ACC112 (cell line): ENCODE measurements around the gene ARPC5L.
"Not testable (repeated sequence)": the region's sequence is repeated elsewhere in the genome, so short reads cannot be mapped to it uniquely, and the experiment has no call there.

Source experiments
- H2AFZ ChIP-seq: fragments of 200-600 bp; sonication (generic); one replicate; pipeline ENCODE4 v1.6.0; 2017; ENCODE audit warnings: antibody characterized with exemption, low read length; ENCODE audit not compliant: unreplicated experiment
- H3K27ac ChIP-seq: fragments of 200-600 bp; sonication (generic); 2 replicates; pipeline ENCODE4 v1.5.1; 2014; ENCODE audit warnings: low read depth, mild to moderate bottlenecking, antibody characterized with exemption, low read length, moderate library complexity
- H3K27me3 ChIP-seq: fragments of 200-600 bp; sonication (generic); 2 replicates; pipeline ENCODE4 v1.6.1; 2014; ENCODE audit warnings: mild to moderate bottlenecking, antibody characterized with exemption, low read length, moderate library complexity, mixed read lengths; ENCODE audit not compliant: insufficient read depth
- H3K36me3 ChIP-seq: fragments of 200-600 bp; sonication (generic); 2 replicates; pipeline ENCODE4 v1.6.1; 2016; ENCODE audit warnings: mild to moderate bottlenecking, antibody characterized with exemption, low read length, moderate library complexity, mixed read lengths; ENCODE audit not compliant: insufficient read depth
- H3K4me1 ChIP-seq: fragments of 200-600 bp; sonication (generic); one replicate; pipeline ENCODE4 v1.6.1; 2016; ENCODE audit warnings: low read length, mixed read lengths; ENCODE audit not compliant: insufficient read depth, unreplicated experiment, control insufficient read depth
- H3K4me3 ChIP-seq: fragments of 200-600 bp; sonication (generic); 2 replicates; pipeline ENCODE4 v1.5.1; 2014; ENCODE audit warnings: mild to moderate bottlenecking, low read depth, low read length
- H3K79me2 ChIP-seq: fragments of 200-600 bp; sonication (generic); one replicate; pipeline ENCODE4 v1.6.0; 2016; ENCODE audit warnings: low read length; ENCODE audit not compliant: control insufficient read depth, unreplicated experiment, insufficient read depth

ARPC5L gene

DNA sequence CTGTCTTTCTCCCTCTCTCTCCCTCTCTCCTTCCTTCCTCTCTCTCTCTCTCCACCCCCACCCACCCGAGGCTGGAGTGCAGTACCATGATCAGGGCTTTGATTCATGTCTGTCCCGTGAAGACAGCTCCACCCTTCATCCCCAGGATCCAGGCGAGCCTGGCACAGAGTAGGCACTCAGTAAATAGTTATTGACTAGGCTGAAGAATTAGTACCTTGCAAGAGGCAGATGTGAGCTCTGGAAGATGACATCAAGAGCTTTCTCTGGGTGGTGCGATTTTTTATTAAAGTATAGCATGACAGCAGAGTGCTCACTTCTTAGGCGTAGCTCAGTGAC lies 32.6 kb upstream of the ARPC5L start:
- Histone ChIP-seq H3K4me1 (peaks cover 11% of the 10 kb centered on the region), H3K27ac (no peak overlapping the region), H2AFZ (no peak overlapping the region), H3K79me2 (no peaks in the 10 kb centered on the region), H3K27me3 (peaks cover 5% of the 10 kb centered on the region; the same call in 1 of the 2 replicates), H3K36me3 (no peaks in the 10 kb centered on the region), H3K4me3 (no peak overlapping the region)

GRCh38 chr9:124830593-124830992 lies 31.3 kb upstream of the ARPC5L start:
- Histone ChIP-seq H3K27me3 (peaks cover 5% of the 10 kb centered on the region; the same call in 1 of the 2 replicates), H3K36me3 (no peaks in the 10 kb centered on the region), H3K4me3 (no peak overlapping the region), H3K79me2 (no peaks in the 10 kb centered on the region), H3K27ac (no peak overlapping the region), H2AFZ (no peak overlapping the region), H3K4me1 (peaks cover 24% of the 10 kb centered on the region)

GRCh38 chr9:124831642-124832364 lies 30.1 kb upstream of the ARPC5L start:
- H2AFZ ChIP-seq: no peak overlapping the region
- no peak overlapping the region for H3K4me3 ChIP-seq
- H3K36me3 ChIP-seq: no peaks in the 10 kb centered on the region
- H3K27ac ChIP-seq: no peak overlapping the region
- H3K4me1 ChIP-seq: peaks cover 25% of the 10 kb centered on the region
- H3K27me3 ChIP-seq: peaks cover 8% of the 10 kb centered on the region
- H3K79me2 ChIP-seq: no peaks in the 10 kb centered on the region

- Histone ChIP-seq H3K36me3 (no peaks in the 10 kb centered on the region), H3K4me1 (peaks cover 25% of the 10 kb centered on the region), H2AFZ (no peak overlapping the region), H3K27me3 (peaks cover 9% of the 10 kb centered on the region; the same call in 1 of the 2 replicates), H3K4me3 (no peak overlapping the region), H3K27ac (no peak overlapping the region), H3K79me2 (no peaks in the 10 kb centered on the region)
Observed at GRCh38 chr9:124834591-124834990, 27.3 kb upstream of the ARPC5L start.

DNA sequence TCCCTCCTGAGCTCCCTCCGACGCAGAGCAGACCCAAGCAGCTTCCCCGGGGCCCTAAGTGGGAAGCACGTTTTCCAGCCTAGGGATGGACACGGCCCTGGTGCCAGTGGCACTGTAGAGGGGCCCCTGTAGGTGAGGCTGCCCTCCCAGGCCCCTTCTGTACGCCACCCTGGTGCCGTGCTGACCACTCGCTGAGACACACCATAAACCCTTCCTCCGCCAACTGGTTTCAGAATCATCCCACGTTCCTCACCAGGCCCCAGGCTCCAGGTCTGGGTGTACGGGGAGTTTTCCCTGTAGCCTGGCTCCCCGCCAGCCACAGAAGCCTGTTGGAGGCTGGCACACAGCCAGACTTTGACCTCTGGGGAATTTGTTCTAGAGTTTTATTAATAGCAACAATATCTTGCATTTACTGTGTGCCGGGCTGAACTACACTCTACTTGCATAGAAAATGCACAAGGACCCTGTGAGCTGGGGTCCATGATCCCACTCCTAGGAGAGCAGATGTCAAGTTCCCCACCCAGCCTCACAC lies 26.8 kb upstream of the ARPC5L start:
- H3K36me3 ChIP-seq: no peaks in the 10 kb centered on the region
- H3K27me3 ChIP-seq: peaks cover 9% of the 10 kb centered on the region; the same call in 1 of the 2 replicates
- H3K27ac ChIP-seq: no peak overlapping the region
- no peak overlapping the region for H3K4me3 ChIP-seq
- H3K79me2 ChIP-seq: no peaks in the 10 kb centered on the region
- no peak overlapping the region for H2AFZ ChIP-seq
- peaks cover 25% of the 10 kb centered on the region for H3K4me1 ChIP-seq

- H3K27ac ChIP-seq: not testable (repeated sequence)
Observed at GRCh38 chr9:124838132-124838531, 23.8 kb upstream of the ARPC5L start.

GRCh38 chr9:124838567-124839275 lies 23.2 kb upstream of the ARPC5L start:
- H3K4me3 ChIP-seq, H3K27me3 ChIP-seq, H3K36me3 ChIP-seq, H3K27ac ChIP-seq, H2AFZ ChIP-seq, H3K79me2 ChIP-seq: not testable (repeated sequence)
- H3K4me1 ChIP-seq: peaks cover 17% of the 10 kb centered on the region

More at GRCh38 chr9:124838132-124838531, 23.8 kb upstream of the ARPC5L start:
- peaks cover 17% of the 10 kb centered on the region for H3K4me1 ChIP-seq
- not testable (repeated sequence) for H3K36me3 ChIP-seq, H2AFZ ChIP-seq, H3K79me2 ChIP-seq, H3K4me3 ChIP-seq, H3K27me3 ChIP-seq

GRCh38 chr9:124839612-124840299 lies 22.2 kb upstream of the ARPC5L start:
- no peaks in the 10 kb centered on the region for H3K79me2 ChIP-seq
- H3K36me3 ChIP-seq: no peaks in the 10 kb centered on the region
- H3K4me1 ChIP-seq: peaks cover 9% of the 10 kb centered on the region
- no peak overlapping the region for H3K4me3 ChIP-seq
- no peak overlapping the region for H3K27ac ChIP-seq
- no peak overlapping the region for H2AFZ ChIP-seq
- H3K27me3 ChIP-seq: peaks cover 9% of the 10 kb centered on the region; the same call in 1 of the 2 replicates

DNA sequence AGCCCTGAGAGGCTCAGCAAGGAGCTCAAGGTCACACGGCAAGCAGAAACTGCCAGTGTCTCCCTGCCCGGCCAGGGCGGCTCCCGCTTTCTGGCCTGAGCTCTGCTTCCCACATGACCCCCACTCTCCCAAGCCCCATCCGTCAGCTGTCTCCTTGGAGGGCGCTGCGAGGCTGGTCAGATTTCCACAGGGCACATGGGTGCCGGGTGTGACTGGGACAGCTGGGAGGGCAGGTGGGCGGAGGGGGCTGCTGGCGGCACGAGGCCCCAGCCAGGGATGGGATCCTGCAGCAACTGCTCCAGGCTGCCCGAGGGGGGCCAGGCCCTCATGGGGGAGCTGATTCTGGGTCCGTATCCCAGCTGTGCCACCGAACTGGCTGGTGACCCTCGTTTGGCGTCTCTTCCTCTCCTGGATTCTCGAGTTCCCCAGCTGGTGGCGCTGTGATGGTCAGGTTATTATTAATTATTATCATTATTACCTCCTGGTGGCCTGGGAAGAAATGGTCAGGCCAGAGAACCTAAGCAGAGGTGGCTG lies 21.6 kb upstream of the ARPC5L start:
- no peaks in the 10 kb centered on the region for H3K79me2 ChIP-seq
- no peak overlapping the region for H2AFZ ChIP-seq
- H3K27ac ChIP-seq: no peak overlapping the region

GRCh38 chr9:124841075-124841821 lies 20.7 kb upstream of the ARPC5L start:
- no peaks in the 10 kb centered on the region for H3K36me3 ChIP-seq
- H2AFZ ChIP-seq: no peak overlapping the region
- H3K27me3 ChIP-seq: peaks cover 9% of the 10 kb centered on the region; the same call in 1 of the 2 replicates
- no peaks in the 10 kb centered on the region for H3K79me2 ChIP-seq
- no peak overlapping the region for H3K4me3 ChIP-seq
- H3K4me1 ChIP-seq: no peaks in the 10 kb centered on the region
- no peak overlapping the region for H3K27ac ChIP-seq

More for the DNA sequence above, 21.6 kb upstream of the ARPC5L start:
- H3K36me3 ChIP-seq: no peaks in the 10 kb centered on the region
- peaks cover 3% of the 10 kb centered on the region for H3K4me1 ChIP-seq
- H3K4me3 ChIP-seq: no peak overlapping the region
- H3K27me3 ChIP-seq: peaks cover 9% of the 10 kb centered on the region; the same call in 1 of the 2 replicates
